GM19328 (cell line): ENCODE data around the gene TAP2.
"Not testable (repeated sequence)": the region's sequence is repeated elsewhere in the genome, so short reads cannot be mapped to it uniquely, and the experiment has no call there.

ENCODE experiments used
- ATAC-seq: cut with Tn5 transposase; IDR thresholded peaks from one replicate; pipeline ENCODE4 v1.9.1; 2021; ENCODE audit warnings: mild to moderate bottlenecking, moderate library complexity; ENCODE audit not compliant: unreplicated experiment

Gene TAP2

DNA sequence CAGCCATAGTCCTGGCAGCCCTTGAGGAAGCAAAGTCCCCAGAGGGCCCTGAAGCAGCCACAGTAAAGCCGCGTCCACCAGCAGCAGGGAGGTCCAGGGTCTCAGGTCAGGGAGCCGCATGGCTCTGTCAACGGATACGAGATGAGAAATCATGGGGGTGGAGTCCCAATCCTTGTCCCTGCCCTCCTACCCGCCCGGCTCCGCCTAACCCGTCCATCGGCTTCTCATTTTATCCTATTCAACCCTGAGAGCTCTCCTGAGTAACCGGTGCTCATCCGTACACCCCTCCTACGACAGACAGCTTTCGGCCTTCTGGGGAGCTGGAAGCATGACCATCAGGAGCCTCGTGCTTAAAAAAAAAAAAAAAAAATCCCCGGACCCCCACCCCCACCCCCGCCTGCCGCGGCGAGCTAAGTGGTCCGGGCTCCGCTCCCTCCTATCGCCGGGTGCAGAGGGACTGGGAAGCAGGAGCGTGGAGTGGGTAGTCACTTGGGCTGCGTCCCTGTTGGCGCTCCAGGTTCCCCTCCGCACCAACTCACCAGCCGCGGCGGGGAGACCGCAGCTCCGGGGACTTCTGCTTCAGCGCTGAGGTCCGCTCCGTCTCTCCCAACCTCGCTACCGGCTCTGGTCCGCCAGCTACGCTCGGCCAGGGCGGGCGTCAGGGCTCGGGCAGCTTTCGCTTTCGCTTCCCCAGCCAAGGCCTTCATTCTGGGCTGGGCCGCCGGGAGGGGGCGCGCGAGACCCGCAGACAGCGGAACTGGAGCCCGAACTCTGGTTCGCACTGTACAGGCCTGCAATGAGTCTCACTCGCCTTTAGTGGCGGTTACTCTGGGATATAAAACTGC lies at the start of gene TAP2:
TSS of gene TAP2 (minus strand) at position 626 of the 845 bp plus-strand sequence. CDS start at position 120, 506 bp downstream.
- ATAC-seq, result peak; percentile 69

DNA sequence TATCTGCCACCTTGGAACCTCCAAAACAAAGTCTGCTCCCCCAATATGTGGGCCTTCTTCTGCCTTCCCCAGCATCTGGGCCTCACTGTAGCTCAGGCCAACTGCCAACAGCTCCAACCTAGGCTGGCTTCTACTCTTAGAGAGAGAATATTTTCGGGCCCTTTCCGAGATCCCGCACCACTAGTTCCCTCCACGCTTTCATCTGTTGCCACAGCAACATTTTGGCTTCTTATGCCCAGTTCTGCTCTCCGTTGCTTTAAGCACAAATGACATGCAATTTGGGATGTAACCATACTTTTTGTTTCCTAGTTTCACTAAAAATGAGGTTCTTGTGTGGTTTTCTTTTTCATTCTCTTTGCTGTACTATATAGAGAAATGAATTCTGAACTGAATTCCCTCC lies 49.1 kb upstream of the TAP2 start:
- no peak for ATAC-seq

DNA sequence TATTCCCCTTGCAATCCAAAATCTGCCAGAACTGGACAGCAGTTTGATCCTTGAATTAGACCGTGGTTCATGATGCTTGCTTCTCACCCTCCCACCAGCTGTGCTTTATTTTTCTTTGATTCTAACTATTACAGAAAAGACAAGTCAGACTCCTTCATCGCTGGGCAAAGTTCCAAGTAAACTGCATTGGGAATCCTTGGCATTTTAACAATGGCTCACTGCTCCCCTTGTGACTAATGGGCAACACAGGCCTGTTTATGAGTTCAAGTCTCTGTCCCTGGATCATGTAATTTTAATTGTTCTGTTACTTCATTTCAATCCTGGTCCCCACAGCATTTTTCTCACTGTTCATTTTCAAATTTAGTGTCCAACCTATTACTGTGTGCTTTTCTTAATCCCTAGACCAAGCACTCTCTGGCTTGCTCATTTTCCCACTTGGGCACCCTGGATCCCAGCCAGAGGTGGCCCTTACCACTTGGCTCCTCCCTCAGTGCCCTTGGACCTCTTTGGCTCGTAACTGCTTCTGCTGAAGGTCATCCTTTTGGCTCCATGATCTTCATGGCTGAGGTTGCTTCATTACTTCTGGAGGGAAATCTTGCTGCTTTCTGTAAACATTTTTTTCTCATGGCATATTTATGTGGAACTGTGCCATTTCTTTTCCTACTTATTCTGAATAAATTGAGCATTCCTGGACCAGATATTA lies 48.3 kb upstream of the TAP2 start:
- no peak for ATAC-seq

DNA sequence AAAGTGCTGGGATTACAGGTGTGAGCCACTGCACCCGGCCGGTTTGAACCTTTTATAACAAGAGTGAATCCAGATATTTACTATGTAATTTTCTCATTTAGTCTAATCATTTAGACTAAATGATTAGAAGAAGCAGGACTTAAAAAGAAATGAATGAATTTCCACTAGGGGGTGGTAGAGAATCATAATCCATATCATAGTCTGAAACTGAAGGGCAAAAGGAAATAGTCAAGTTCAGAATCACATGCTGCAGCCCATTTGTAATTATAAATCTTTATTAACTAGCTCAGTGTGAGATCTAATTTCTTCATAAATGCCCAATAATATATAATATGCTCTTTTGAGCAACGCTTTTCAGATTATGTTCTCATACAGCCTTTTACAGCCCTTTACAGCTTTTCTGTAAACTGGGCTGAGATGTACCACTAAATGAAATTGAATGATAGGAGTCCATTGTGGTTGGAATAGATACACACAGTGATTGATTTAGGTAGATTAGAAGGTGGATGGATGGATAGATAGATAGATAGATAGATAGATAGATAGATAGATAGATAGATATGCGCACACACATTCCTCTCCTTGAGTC lies 47.3 kb upstream of the TAP2 start:
- no peak for ATAC-seq

DNA sequence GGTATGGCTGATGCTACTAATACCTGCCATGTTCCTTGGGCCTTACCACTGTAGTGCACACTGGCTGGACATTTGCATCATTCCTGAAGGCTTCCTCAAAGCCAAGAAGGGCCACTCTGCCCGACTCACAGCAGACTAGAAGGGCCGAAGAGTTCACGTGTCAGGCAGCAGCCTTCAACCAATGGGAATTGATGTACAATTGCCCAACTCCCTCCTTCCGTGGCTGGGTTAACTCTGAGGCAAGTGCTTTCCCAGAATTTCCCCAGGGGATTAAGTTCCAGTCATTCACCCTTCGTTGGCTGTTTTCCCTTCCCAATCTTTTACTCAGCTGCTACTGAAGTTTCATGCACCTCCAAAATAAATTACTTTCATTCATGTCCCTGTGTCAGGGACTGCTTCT lies 45.2 kb upstream of the TAP2 start:
- no peak for ATAC-seq

DNA sequence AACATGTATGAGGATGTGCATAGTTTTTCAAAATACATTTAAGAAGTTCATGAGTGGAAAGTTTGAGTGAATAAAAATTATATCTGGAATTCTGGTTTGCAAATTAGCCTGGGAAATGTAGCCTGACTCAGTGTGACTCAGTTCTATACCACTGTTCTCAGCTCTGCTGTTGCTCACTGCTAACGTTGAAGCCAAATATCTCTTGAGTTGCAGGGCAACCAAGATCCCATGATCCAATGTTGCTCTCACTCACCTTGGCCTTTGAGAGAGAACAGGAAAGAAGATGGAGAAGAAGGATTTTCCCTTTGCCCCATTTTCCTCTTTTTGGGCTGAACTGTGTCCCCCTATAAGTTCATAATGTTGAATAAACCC lies 44.3 kb upstream of the TAP2 start:
- no peak for ATAC-seq

DNA sequence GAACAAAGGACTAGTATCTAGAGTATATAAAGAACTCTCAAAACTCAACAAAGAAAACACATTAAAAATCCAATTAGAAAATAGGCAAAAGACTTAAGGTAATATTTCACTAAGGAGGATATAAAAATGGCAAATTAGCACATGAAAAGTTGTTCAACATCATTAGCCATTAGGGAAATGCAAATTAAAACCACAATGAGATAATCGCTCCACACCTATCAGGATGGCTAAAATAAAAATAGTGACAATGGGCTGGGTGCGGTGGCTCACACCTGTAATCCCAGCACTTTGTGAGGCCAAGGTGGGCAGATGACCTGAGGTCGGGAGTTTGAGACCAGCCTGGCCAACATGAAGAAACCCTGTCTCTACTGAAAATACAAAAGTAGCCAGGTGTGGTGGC lies 42.4 kb upstream of the TAP2 start:
- not testable (repeated sequence) for ATAC-seq

GRCh38 chr6:32879691-32880090 lies 41.2 kb upstream of the TAP2 start:
- no peak for ATAC-seq

- ATAC-seq, result no peak
Observed at GRCh38 chr6:32876603-32877002, 38.1 kb upstream of the TAP2 start.

DNA sequence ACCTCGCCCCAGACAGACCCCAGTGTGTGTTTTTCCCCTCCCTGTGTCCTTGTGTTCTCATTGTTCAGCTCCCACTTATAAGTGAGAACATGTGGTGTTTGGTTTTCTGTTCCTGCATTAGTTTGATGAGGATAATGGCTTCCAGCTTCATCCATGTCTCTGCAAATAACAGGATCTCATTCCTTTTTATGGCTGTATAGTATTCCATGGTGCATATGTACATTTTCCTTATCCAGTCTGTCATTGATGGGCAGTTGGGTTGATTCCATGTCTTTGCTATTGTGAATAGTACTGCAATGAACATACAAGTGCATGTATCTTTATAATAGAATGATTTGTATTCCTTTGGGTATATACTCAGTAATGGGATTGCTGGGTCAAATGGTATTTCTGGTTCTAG lies 35.4 kb upstream of the TAP2 start:
- not testable (repeated sequence) for ATAC-seq

DNA sequence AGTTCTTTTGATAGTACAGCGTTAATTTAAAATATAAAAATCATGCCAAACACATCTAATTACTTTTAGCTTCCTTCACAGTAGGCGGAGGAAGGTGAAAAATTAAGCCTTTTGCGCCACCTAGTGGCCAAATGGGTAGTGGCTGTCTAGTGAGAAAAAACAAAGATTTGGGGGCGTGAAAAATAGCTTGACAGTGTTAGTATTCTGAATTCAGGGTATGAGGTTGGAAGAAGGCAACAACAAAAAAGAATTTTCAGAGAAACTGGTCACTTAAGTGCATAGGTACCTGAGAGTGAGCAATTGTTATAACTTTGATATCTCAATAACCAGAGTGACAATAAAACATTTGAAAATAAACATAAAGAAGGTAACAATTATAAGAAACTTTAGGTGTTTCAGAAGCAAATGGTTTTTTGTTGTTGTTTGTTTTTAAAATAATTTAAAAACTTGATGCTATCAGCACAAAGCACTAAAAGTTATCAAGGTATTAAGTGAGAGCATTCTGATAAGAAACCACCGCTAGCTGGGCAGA lies 29.8 kb upstream of the TAP2 start:
- no peak for ATAC-seq

GRCh38 chr6:32867554-32868256 lies 29.2 kb upstream of the TAP2 start:
- no peak for ATAC-seq

- no peak for ATAC-seq
Observed at GRCh38 chr6:32867022-32867477, 28.5 kb upstream of the TAP2 start.

DNA sequence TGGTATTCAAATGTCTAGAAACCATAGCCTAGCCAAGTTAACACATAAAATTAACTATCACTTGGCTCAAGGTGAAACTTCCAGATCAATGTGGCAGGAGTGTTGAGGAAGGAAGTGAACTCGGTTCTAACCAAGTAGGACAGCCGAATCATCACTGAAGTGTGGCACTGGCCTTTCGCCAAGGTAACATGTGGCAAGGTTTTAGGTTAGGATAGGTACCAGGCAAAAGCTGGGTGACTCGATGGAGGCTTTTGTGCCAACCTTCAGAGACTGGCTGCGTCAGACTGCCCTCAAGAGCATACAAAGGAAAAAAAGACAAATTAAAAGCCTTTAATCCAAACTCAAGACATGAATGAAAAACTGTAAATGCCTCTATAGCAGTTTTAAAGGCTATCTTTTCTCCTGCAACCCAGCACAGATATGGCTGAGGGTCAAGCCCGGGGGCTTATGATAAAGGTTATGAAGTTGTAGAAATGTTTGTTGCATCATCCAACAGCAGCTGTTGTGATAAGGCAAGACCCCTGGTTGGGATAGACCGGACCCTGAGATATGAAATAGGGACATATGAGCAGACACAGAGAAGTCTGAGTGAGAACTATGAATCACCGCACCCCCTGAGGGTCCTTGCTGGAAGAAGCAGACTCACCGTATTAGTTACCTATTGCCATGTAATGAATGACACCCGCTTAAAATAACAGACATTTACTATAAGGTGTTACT lies 27.3 kb upstream of the TAP2 start:
- no peak for ATAC-seq

DNA sequence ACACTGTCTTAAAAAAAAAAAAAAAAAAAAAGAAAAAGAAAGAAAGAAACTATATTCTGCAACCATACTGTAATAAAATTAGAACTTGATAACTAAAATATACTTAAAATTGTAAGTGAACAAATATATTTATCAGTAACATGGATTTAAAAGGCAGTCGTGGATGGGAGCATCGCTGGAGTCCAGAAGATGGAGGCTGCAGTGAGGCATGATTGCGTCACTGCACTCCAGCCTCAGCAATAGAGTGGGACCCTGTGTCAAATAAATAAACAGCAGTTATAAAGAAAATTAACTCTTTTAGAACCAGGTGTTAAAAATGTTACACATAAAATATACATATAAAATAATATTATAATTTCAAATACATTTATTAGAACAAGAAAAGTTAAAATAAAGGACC lies 24.2 kb upstream of the TAP2 start:
- ATAC-seq, result no peak

DNA sequence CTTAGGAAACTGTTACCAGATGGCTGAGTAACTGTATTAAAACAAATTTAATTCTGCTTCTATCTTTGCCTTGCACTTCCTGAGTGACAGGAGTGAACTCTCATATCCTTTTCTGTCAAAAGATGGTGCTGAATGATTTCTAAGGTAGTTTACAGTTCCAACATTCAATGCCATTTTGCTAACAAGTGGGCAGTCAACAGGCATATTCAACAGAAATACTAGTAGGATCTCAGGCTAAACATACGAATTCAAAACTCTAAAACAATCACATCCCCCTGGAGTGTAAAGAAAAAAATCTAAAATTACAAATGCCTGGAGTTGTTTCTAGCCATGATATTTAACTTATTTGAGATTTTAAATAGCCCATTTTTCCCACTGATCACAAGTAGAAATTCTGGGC lies 22.1 kb upstream of the TAP2 start:
- ATAC-seq, result no peak

DNA sequence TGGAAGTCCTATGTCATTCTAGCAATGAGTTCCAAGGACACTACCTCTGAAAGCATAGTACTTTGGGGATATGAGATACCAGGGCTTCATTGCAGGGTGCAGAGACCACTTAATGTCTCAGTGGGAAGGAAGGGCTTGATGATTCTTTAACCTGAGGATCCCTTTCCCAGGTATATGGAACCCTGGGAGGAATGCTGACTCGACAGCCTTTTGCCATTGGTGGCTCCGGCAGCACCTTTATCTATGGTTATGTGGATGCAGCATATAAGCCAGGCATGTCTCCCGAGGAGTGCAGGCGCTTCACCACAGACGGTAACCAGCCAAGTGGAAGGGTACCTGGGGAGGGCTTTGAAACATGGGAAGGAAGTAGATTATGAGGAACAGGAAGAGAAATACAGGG lies 19.7 kb upstream of the TAP2 start:
- no peak for ATAC-seq

- ATAC-seq, result no peak
Observed at GRCh38 chr6:32857156-32857891, 18.8 kb upstream of the TAP2 start.

DNA sequence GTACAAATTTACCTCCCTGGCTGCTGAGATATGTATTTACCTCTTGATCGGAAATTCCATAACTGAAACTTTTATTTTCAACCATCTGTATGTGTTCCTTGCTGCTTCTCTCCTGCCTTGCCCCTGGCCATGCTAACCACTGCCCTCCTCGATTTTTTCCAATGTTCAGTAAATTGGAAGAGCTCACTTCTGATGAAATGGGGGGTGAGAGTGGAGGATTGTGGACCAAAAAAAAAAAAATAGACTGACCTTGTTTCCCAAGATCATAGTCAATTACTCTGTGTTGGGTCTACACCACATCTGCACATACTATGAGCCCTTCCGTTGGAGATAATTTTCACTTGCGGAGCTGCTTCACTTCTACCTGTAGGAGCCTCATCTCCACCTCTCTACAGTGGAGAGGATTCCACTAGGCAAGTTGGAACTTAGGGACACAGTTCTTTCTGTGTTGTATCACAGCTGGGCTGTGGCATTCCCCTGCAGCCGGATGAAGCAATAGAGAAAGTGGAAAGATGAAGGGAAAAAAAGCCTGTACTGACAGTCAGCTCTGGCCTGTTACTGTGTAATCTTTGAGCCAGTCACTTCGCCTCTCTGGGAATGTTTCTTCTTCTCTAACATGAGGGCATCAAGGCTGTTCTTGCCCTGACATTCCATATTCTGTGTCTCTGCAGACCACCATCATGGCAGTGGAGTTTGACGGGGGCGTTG lies 17.1 kb upstream of the TAP2 start:
- ATAC-seq, result no peak
